Stimulated activated CD8-positive, alpha-beta memory T cell treated with anti-CD3 and anti-CD28 coated beads, Interleukin-12 subunit alpha, Interleukin-12 subunit beta, amount 100 ng/mL, for 1 hour (primary cell): ENCODE data around the gene UPF2.
"Not testable (repeated sequence)": the region's sequence is repeated elsewhere in the genome, so short reads cannot be mapped to it uniquely, and the experiment has no call there.

Source experiments
- DNase-seq: peaks from one replicate; pipeline ENCODE4 v3.0.0-alpha.2; 2020; ENCODE audit warnings: low read depth

UPF2 gene, protein sequence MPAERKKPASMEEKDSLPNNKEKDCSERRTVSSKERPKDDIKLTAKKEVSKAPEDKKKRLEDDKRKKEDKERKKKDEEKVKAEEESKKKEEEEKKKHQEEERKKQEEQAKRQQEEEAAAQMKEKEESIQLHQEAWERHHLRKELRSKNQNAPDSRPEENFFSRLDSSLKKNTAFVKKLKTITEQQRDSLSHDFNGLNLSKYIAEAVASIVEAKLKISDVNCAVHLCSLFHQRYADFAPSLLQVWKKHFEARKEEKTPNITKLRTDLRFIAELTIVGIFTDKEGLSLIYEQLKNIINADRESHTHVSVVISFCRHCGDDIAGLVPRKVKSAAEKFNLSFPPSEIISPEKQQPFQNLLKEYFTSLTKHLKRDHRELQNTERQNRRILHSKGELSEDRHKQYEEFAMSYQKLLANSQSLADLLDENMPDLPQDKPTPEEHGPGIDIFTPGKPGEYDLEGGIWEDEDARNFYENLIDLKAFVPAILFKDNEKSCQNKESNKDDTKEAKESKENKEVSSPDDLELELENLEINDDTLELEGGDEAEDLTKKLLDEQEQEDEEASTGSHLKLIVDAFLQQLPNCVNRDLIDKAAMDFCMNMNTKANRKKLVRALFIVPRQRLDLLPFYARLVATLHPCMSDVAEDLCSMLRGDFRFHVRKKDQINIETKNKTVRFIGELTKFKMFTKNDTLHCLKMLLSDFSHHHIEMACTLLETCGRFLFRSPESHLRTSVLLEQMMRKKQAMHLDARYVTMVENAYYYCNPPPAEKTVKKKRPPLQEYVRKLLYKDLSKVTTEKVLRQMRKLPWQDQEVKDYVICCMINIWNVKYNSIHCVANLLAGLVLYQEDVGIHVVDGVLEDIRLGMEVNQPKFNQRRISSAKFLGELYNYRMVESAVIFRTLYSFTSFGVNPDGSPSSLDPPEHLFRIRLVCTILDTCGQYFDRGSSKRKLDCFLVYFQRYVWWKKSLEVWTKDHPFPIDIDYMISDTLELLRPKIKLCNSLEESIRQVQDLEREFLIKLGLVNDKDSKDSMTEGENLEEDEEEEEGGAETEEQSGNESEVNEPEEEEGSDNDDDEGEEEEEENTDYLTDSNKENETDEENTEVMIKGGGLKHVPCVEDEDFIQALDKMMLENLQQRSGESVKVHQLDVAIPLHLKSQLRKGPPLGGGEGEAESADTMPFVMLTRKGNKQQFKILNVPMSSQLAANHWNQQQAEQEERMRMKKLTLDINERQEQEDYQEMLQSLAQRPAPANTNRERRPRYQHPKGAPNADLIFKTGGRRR

DNA sequence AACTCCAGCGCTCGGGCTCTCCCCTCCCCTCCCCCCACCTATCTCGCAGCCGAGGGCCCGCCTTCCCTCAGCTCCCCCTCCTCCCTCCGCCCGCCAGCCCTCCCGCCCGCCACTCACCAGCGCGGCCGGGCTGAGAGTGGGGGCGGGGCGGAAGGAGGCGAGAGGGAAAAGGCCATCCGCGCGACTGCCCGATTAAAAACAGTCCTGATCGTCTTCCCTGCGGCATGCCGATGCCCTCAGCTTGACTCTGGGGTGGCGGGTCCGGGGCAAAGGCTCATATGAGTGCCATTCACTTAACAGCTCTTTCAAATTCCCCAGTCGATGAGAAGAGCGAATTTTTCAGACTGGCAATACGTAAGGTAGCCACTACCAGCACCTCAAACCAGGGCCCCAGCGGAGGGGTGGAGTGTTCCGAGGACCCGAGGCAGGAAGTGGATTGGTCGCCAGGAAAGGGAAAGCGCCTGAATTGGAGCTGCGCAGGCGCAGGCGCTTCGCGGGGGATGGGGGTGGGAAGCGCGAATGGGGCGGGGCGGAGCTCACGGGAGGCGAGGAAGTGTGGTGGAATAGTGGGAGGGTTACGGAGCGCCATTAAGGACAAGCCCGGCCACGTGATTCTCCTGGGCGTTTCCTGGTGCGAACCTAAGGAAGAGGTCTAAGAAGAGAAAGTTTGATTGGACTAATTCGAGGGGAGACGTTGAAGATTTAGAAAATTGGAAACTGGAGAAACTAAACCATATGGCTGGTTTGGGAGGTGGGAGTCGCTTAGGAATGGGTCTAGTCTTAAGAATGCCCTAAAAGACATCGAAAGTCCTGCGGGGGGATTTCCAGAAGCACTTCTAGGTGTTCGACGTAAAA lies at the start of gene UPF2:
Gene UPF2 (minus strand): TSS at position 13 of the 855 bp plus-strand sequence. CDS start 7,386 bp downstream, outside the sequence.
- peak; percentile 95 for DNase-seq

DNA sequence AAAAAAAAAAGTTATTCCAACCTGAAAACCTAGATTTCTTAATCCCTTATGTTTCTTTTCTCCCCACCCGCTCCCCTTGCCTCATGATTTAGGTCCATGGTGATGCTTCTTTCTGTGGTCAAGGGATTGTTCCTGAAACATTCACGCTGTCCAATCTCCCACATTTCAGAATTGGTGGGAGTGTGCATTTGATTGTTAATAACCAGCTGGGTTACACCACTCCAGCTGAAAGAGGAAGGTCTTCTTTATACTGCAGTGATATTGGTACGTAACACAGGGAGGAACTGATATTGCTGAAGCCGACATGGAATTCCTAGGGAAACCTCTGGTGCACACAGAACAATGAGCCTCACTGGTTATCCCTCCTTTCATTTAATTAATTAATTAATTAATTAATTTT lies 48.8 kb upstream of the UPF2 start:
- DNase-seq = no peak

DNA sequence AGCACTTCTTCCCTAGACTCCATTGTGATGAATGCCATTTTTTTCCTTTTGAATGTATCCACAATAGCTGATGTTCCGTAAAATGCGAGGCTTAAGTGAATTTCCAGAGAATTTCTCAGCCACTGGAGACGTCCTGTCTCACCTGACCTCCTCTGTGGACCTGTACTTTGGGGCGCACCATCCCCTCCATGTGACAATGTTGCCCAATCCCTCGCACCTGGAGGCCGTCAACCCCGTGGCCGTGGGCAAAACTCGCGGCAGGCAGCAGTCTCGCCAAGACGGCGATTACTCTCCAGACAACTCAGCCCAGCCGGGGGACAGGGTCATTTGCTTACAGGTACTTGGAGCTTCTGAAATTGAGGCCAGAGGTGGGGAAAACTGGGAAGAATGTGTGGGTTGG lies 46.3 kb upstream of the UPF2 start:
- no peak for DNase-seq

DNA sequence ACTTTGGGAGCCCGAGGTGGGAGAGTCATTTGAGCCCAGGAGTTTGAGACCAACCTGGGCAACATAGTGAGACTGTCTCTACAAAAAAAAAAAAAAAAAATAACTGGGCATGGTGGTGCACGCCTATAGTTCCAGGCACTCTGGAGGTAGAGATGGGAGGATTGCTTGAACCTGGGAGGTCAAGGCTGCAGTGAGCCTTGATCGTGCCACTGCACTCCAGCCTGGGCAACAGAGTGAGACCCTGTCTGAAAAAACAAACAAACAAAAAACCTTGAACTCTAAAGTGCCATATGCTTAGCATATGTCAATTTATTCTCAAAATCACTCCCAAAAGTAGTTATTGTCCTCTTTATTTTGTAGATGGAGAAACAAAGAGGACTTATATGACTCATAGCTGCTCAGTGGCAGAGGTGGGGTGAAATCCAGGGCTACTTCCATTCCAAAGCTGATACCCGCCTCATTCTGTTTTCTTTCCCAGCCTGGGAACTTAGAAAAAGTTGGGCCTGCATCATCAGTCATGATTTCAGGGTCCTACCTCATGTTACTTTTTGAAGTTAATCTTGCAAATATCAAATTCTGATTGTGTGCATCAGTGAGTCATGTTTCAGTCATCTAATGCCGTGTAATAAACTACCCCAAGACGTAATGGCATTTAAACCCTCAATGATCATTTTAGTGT lies 39.4 kb upstream of the UPF2 start:
- no peak for DNase-seq

DNA sequence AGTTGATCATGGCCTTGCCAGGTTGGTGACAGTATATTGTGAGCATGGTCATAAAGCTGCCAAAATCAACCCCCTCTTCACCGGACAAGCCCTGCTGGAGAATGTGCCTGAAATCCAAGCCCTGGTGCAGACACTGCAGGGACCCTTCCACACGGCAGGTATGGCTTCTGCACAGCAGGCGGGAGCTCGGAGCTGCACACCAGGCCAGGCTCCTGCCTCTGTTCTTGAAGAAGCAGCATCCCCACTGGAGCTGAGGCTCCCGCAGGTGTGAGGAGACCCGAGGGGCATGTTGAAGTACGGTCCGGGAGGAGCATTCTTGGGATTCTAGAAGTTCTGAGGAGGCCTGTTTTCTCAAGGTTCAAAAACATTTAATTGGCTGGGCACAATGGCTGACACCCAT lies 38.9 kb upstream of the UPF2 start:
- DNase-seq = no peak

DNA sequence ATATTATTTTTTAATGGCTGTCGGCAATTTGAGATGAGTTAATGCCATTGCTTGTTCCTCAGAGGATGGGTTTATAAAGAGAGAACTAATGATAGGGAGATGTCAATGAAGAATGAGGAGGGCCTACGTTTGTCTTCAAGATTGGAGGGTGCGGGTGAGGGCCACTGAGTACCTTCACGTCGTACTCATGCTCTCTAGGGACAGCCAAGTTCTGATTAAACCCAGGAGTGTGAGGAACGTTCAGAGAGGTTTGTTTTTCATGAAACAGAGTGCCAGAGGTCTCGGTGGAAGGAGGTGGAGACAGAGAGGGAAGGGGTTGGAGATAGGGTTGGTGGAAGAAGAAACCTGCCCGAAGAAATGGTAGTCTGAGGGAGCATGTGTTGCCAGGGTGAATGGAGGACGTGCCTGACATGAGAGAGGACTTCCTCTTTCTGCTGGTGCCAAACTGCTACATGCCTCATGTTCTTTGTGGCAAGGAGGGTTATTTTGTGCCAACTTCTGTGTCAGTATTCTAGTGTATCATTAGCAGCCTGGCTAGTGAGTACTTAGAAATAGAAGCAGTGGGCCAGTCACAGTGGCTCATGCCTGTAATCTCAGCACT lies 35.1 kb upstream of the UPF2 start:
- DNase-seq = no peak

DNA sequence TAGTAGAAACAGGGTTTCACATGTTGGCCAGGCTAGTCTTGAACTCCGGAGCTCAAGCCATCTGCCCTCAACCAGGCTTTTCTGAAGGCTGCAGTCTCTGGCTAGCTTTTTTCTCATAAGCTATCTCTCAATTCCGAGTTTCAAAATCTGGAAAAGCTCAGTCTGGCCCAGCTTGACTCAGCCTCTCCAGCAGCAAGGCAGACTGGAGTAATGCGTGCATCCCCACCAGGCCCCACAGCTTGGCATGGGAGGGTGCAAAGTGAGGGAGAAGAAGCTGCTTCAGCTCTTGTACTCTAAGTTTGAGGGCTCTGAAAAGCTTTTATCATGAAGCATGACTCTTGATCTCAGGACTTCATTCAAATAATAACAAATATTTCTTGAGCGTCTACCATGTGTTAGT lies 30.9 kb upstream of the UPF2 start:
- no peak for DNase-seq

DNA sequence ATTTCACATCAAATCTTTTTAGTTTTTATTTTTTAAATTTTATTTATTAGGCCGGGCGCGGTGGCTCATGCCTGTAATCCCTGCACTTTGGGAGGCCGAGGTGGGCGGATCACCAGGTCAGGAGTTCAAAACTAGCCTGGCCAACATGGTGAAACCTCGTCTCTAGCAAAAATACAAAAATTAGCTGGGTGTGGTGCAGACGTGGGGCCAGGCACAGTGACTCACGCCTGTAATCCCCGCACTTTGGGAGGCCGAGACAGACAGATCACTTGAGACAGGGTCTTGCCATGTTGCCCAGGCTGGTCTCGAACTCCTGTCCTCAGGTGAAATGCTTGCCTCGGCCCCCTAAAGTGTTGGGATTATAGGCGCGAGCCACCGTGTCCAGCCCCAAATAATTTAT lies 28.8 kb upstream of the UPF2 start:
- not testable (repeated sequence) for DNase-seq

DNA sequence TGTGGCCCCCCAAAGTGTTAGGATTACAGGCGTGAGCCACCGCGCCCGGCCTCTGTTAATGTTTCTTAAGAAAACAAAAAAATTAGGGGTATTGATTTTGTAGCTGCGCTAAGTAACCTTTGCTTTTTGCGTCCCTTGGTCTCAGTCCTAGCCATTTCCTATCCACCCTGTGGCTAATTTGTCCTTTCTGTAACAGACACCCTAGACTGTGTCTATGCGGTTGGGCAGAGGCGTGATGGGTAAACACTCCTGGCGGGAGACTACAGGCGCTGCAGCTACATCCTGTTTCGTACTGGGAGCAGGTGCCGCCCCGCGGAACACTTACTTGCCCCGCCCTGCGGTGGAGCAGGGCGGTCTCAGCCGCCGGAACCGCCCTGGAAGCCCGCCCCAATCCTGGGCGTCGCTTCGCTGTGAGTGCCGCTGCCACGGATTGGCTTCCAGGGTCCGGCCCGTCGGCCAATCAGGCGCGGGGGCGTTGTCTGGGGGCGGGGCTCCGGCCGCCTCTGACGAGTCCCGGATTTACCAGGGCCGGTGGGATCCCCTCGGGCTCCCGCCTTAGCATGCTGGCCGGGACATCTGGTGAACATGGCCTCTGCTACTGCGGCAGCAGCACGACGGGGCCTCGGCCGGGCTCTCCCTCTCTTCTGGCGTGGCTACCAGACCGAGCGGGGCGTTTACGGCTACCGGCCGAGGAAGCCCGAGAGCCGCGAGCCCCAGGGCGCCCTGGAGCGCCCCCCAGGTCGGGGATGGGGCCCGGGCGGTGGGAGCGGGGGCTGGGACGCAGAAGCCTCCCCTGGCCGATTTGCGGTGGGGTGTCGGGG lies 26.1 kb upstream of the UPF2 start, which contains the start of gene DHTKD1:
Gene DHTKD1 (plus strand): TSS at position 506 of the 821 bp plus-strand sequence. CDS start 80 bp downstream, at position 586.
- DNase-seq = peak; percentile 97

DNA sequence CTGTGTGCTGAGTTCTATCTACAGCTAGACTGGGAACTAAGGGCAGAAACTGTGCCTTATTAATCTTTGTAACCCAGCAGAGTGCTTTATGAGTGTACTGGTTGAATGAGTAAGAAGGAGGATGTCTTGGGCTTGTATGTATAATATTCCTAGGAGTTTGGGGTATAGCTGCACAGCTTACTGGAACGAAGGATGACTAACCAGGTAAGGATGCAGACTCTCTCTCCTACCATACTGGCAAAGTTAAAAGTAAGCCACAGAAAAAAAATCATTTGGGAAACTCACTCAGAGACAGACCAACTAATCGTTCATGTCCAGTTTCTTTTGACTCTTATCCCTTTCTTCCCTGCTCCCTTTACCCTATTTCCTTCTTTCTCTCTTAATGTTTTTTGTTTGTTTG lies 24.7 kb upstream of the UPF2 start:
- no peak for DNase-seq

DNA sequence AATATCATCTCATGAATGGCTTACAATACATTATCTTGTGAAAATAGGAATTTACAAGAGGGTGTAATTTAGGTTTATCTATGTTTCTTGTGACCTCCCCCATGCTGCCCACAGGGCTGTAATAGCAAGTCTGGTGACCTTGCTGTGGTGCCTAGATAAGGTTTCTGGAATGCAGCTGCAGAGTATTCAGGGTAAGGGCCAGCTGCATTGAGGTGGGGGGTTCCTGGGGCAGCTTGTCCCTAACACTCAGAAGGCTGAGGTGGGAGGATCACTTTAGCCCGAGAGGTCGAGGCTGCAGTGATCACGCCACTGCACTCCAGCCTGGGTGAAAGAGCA lies 20.8 kb upstream of the UPF2 start:
- no peak for DNase-seq

DNA sequence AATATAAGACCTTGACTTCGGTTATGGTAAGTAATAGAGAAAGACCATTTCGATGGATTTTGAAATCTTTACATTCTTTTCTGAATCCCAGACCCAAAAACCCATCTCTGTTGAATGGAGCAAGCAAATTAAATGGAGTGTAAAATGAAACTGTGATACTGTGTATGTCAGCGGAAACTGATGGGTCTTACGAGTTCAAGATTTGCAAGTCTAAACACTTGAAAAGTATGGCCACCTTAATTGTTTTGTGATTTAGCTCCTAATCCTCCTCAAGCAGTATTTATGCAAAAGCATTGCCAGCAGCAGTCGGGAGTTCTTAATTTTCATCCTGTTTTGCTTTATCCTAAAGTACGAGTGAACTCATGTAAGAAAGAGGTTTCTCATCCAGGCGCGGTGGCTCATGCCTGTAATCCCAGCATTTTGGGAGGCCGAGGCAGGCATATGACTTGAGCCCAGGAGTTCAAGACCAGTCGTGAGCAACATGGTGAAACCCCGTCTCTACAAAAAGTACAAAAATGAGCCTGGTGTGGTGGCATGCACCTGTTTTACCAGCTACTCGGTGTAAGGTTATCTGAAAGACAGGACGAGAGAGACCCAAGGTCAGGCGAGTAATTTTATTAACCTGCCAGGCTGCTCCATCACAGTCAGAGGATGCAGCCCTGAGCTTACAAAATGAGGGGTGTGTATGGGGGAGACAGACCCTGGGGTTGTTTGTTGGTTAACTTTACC lies 20.3 kb upstream of the UPF2 start:
- no peak for DNase-seq

DNA sequence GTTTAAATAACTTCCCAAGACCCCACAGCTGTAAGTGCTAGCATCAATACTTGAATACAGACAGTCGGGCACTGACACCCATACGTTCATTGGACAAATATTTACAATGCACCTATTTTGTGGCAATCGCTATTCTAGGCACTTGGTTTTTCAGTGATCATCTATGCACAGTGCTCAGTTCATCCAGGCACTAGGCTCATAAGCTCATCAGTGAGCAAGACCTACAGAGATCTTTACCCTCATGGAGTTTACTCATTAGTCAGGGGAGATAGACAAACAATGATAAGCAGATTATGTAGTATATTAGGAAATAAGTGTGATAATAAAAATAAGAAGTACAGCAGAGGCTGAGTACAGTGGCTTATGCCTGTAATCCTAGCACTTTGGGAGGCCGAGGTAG lies 18.5 kb upstream of the UPF2 start:
- no peak for DNase-seq

DNA sequence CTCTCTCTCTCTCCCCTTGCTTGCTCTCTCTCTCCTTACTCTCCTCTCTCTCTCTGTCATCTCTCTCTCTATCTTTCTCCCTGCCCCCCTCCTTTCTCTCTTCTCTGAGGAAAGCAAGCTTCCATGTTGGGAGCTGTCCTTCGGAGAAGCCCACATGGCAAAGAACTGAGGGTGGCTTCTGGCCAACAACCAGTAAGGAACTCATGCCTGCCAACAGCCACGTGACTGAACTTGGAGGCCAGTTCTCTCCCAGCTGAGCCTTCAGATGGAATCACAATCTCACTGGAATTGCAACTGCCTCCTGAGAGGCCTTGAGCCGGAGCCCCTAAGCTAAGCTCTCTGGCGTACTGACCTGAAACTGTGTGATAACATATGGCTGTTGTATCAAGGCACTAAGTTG lies 14.1 kb upstream of the UPF2 start:
- DNase-seq = no peak

DNA sequence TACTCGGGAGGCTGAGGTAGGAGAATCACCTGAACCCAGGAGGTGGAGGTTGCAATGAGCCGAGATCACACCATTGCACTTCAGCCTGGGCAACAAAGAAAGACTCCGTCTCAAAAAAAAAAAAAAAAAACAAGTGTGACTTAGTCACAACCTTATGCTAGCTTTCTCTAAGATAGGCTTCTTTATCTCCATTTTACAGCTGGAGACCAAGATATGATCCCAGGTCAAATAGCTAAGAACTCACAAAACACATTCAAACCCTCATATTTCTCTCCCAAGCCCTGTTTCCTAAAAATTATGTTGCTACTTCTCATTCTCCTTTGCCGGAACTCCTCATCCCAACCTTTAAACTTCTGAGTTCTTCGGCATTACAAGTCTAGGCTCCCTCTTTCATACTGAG lies 13.1 kb upstream of the UPF2 start:
- DNase-seq = no peak

DNA sequence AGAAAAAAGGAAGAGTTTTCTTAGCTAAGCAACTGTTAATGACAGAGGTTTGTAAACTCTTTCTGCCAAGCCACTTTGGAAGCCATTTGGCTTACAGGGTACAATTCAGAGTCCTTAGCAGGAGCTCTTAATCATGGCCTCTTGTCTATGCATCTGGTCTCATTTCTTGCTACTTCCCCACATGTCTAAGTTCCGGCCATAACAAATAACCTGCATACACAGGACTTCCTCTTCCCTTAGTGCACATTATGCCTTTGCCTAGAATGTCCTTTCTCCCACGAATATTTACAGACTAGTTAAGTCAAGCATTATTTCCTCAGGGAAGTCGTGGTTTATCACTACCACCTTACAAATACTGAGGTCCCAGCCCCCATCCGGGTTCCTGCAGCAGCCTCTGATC lies 8.6 kb upstream of the UPF2 start:
- DNase-seq = no peak

DNA sequence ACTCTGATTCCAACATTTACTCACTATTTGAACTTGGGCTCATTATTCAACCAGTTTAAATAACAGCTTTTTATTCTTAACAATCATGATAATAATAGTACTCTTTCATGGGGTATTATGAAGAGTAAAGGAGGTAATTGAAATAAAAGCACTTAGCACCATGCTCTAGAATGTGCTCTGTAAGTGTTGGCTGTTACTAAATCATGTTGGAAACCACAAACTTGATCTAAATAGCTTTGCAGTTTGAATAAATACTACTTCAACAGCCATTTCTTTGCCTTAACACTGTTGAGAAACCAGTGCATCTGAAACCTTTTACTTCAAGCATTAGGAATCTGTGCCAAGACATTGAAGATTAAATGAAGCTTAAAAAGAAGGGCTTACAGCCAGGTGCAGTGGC lies 7.9 kb upstream of the UPF2 start:
- DNase-seq = no peak

DNA sequence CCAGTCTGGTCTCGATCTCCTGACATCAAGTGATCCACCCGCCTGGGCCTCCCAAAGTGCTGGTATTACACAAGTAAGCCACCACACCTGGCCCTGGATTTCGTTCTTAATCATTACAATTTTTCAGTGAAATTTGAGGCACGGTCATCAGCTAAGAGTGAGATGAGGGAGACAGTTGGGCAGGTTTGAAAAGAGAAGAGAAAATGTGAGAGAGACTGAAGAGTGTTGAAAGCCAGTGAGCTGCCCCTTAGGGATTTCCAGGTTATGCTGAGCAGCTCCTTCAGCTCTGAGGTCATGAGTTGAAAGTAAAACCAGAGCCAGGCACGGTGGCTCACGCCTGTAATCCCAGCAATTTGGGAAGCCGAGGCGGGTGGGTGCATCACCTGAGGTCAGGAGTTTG lies 5.9 kb upstream of the UPF2 start:
- DNase-seq = no peak

DNA sequence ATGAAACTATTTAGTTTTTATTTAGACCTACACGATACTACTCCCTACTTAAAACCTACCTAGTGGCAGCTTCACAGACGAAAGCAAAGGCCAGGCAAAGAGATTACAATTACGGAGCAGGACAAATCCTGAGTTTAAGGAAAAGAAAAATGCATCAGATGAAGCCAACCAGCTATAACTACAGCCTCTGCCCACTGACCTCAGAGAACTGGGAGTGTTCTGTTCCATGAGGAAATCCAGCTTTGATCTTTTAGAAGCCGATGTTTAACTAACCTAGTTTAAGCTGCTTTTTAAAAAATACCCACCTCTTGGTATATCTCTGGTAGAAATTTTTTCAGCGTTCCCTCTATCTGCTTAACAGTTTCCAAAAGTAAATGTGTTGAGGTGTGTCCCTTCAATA lies 3.0 kb upstream of the UPF2 start:
- DNase-seq = no peak
